NCI-H2227 treated with DMSO at 0.1 percent for 48 hours (cell line): ENCODE measurements around the gene SETD2.
"Not testable (repeated sequence)": the region's sequence is repeated elsewhere in the genome, so short reads cannot be mapped to it uniquely, and the experiment has no call there.

Experiments used
- DNase-seq: peaks from one replicate; lab custom pipeline; 2025; lab: John Stamatoyannopoulos, UW

The SETD2 gene

GRCh38 chr3:47149339-47149933 is 14.5 kb downstream of the SETD2 start:
- no peak for DNase-seq

GRCh38 chr3:47145272-47145671 is 18.6 kb downstream of the SETD2 start:
- DNase-seq: no peak

GRCh38 chr3:47143068-47143467 is 20.8 kb downstream of the SETD2 start:
- DNase-seq: no peak

GRCh38 chr3:47142536-47142935 is 21.4 kb downstream of the SETD2 start:
- DNase-seq: not testable (repeated sequence)

- not testable (repeated sequence) for DNase-seq
Observed at GRCh38 chr3:47140973-47141461, 22.9 kb downstream of the SETD2 start.

- not testable (repeated sequence) for DNase-seq
Observed at GRCh38 chr3:47140553-47140952, 23.4 kb downstream of the SETD2 start.

GRCh38 chr3:47134311-47134710 is 29.6 kb downstream of the SETD2 start:
- DNase-seq: no peak

GRCh38 chr3:47133641-47134040 is 30.3 kb downstream of the SETD2 start:
- DNase-seq: no peak

- no peak for DNase-seq
Observed at GRCh38 chr3:47130557-47130956, 33.4 kb downstream of the SETD2 start.

- no peak for DNase-seq
Observed at GRCh38 chr3:47128137-47128536, 35.8 kb downstream of the SETD2 start.

- DNase-seq: no peak
Observed at GRCh38 chr3:47123857-47124256, 40.1 kb downstream of the SETD2 start.

GRCh38 chr3:47121409-47121808 is 42.5 kb downstream of the SETD2 start:
- DNase-seq: no peak

GRCh38 chr3:47120138-47120537 is 43.8 kb downstream of the SETD2 start:
- no peak for DNase-seq

GRCh38 chr3:47119387-47119786 is 44.5 kb downstream of the SETD2 start:
- DNase-seq: not testable (repeated sequence)

- DNase-seq: no peak
Observed at GRCh38 chr3:47117807-47118364, 46.0 kb downstream of the SETD2 start.

- DNase-seq: not testable (repeated sequence)
Observed at GRCh38 chr3:47115524-47115923, 48.4 kb downstream of the SETD2 start.

- no peak for DNase-seq
Observed at GRCh38 chr3:47113669-47114365, 50.1 kb downstream of the SETD2 start.

GRCh38 chr3:47112997-47113396 is 50.9 kb downstream of the SETD2 start:
- no peak for DNase-seq

- no peak for DNase-seq
Observed at GRCh38 chr3:47109393-47109792, 54.5 kb downstream of the SETD2 start.

- DNase-seq: no peak
Observed at GRCh38 chr3:47108546-47108945, 55.4 kb downstream of the SETD2 start.

- no peak for DNase-seq
Observed at GRCh38 chr3:47104259-47104658, 59.7 kb downstream of the SETD2 start.

- no peak for DNase-seq
Observed at GRCh38 chr3:47103619-47104018, 60.3 kb downstream of the SETD2 start.

- DNase-seq: no peak
Observed at GRCh38 chr3:47102081-47102600, 61.8 kb downstream of the SETD2 start.
